ENCODE data around the gene TMA7.

Gene TMA7

GRCh38 chr3:48425281-48425812 lies 14.7 kb upstream of the TMA7 start:
- H3K9me3 ChIP-seq (ENCODE audit: insufficient read depth, low read depth, low read length): no peaks in the 10 kb centered on the region
- peak overlapping the region; percentile 78 for H3K4me3 ChIP-seq (ENCODE audit: low read length, poor library complexity, severe bottlenecking)
- peaks cover 81% of the 10 kb centered on the region for H3K79me2 ChIP-seq (ENCODE audit: insufficient read depth, low read length)
- TF ChIP-seq CTCF (conservative IDR thresholded peaks at IDR 0.05; ENCODE audit: low read length): no peak
- TF ChIP-seq EZH2phosphoT487 (IDR thresholded peaks at IDR 0.05; ENCODE audit: borderline replicate concordance): no peak
- H3K4me2 ChIP-seq (ENCODE audit: low read depth, low read length, poor library complexity, severe bottlenecking): peak overlapping the region; percentile 96
- H3F3A ChIP-seq (ENCODE audit: low read depth): no peaks in the 10 kb centered on the region
- H3K4me1 ChIP-seq (ENCODE audit: insufficient read depth, low read length, poor library complexity, severe bottlenecking): peaks cover 42% of the 10 kb centered on the region
- no peaks in the 10 kb centered on the region for H3K9me2 ChIP-seq (replicated peaks; ENCODE audit: low read depth, low read length)
- H3K9ac ChIP-seq (ENCODE audit: low read depth, low read length, poor library complexity, severe bottlenecking): peak overlapping the region; percentile 82
- H3K36me3 ChIP-seq (ENCODE audit: insufficient read depth, low read length): peaks cover 6% of the 10 kb centered on the region; the same call in 1 of the 2 replicates
- H3K27me3 ChIP-seq (ENCODE audit: insufficient read depth, low read length, poor library complexity, severe bottlenecking): no peaks in the 10 kb centered on the region
- H2AFZ ChIP-seq (ENCODE audit: low read length): no peak overlapping the region
- H4K20me1 ChIP-seq (ENCODE audit: insufficient read depth, low read length, poor library complexity, severe bottlenecking): peaks cover 30% of the 10 kb centered on the region

DNA sequence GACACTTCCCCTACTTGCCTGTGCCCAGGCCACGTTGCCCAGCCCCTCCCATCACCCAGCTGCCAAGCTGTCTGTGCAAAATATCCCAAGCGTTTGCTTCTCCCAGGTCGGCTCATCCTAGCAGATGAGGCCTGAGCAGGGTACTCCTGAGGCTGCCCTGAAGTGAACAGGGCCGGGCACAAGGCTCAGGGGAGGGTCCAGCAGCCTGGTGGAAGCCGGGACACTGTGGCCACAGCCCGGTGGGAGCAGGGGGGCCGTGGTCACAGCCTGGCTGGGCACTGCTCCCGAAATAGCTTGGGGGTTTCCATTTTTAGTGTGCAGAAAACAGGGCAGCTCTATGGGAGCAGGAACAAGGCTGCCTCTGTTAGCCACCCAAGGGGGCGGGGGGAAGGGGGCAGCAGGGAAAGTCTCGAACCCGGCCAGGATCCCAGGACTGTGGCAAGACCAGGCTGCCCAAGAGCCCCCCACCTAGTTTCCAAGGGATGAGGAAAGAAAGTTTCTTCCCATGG lies 13.6 kb upstream of the TMA7 start:
- TF ChIP-seq CTCF (conservative IDR thresholded peaks at IDR 0.05; ENCODE audit: low read length): no peak
- no peak for TF ChIP-seq EZH2phosphoT487 (IDR thresholded peaks at IDR 0.05; ENCODE audit: borderline replicate concordance)
- H4K20me1 ChIP-seq (ENCODE audit: insufficient read depth, low read length, poor library complexity, severe bottlenecking): peaks cover 30% of the 10 kb centered on the region
- H3K36me3 ChIP-seq (ENCODE audit: insufficient read depth, low read length): peaks cover 6% of the 10 kb centered on the region; the same call in 1 of the 2 replicates
- H3K4me1 ChIP-seq (ENCODE audit: insufficient read depth, low read length, poor library complexity, severe bottlenecking): peaks cover 46% of the 10 kb centered on the region
- H3K9me2 ChIP-seq (replicated peaks; ENCODE audit: low read depth, low read length): no peaks in the 10 kb centered on the region
- peak overlapping the region; percentile 96 for H3K4me2 ChIP-seq (ENCODE audit: low read depth, low read length, poor library complexity, severe bottlenecking)
- no peaks in the 10 kb centered on the region for H3F3A ChIP-seq (ENCODE audit: low read depth)
- H3K9ac ChIP-seq (ENCODE audit: low read depth, low read length, poor library complexity, severe bottlenecking): peak overlapping the region; percentile 82
- no peaks in the 10 kb centered on the region for H3K27me3 ChIP-seq (ENCODE audit: insufficient read depth, low read length, poor library complexity, severe bottlenecking)
- H3K4me3 ChIP-seq (ENCODE audit: low read length, poor library complexity, severe bottlenecking): peak overlapping the region; percentile 78
- no peaks in the 10 kb centered on the region for H3K9me3 ChIP-seq (ENCODE audit: insufficient read depth, low read depth, low read length)
- peaks cover 76% of the 10 kb centered on the region for H3K79me2 ChIP-seq (ENCODE audit: insufficient read depth, low read length)
- H2AFZ ChIP-seq (ENCODE audit: low read length): no peak overlapping the region

GRCh38 chr3:48426944-48427629 lies 13.0 kb upstream of the TMA7 start:
- peaks cover 30% of the 10 kb centered on the region for H4K20me1 ChIP-seq (ENCODE audit: insufficient read depth, low read length, poor library complexity, severe bottlenecking)

More at GRCh38 chr3:48426944-48427629, 13.0 kb upstream of the TMA7 start:
- Histone ChIP-seq H3K4me2 (ENCODE audit: low read depth, low read length, poor library complexity, severe bottlenecking) (peak overlapping the region; percentile 96), H3K27me3 (ENCODE audit: insufficient read depth, low read length, poor library complexity, severe bottlenecking) (no peaks in the 10 kb centered on the region), H3K9me2 (replicated peaks; ENCODE audit: low read depth, low read length) (no peaks in the 10 kb centered on the region), H3K9me3 (ENCODE audit: insufficient read depth, low read depth, low read length) (no peaks in the 10 kb centered on the region), H3K79me2 (ENCODE audit: insufficient read depth, low read length) (peaks cover 73% of the 10 kb centered on the region), H3K9ac (ENCODE audit: low read depth, low read length, poor library complexity, severe bottlenecking) (peak overlapping the region; percentile 82), H3K4me1 (ENCODE audit: insufficient read depth, low read length, poor library complexity, severe bottlenecking) (peaks cover 46% of the 10 kb centered on the region), H2AFZ (ENCODE audit: low read length) (no peak overlapping the region), H3F3A (ENCODE audit: low read depth) (no peaks in the 10 kb centered on the region), H3K36me3 (ENCODE audit: insufficient read depth, low read length) (peaks cover 6% of the 10 kb centered on the region; the same call in 1 of the 2 replicates), H3K4me3 (ENCODE audit: low read length, poor library complexity, severe bottlenecking) (peak overlapping the region; percentile 78)
- TF ChIP-seq CTCF (conservative IDR thresholded peaks at IDR 0.05; ENCODE audit: low read length) (no peak), EZH2phosphoT487 (IDR thresholded peaks at IDR 0.05; ENCODE audit: borderline replicate concordance) (no peak)
